GM12892 (cell line): ENCODE data around the gene MYO3B.

Source experiments
- DNase-seq: peaks from one replicate; pipeline ENCODE4 v3.0.0; 2011; ENCODE audit not compliant: insufficient read length
- FAIRE-seq: peaks from 2 replicates; lab custom pipeline; 2011; peaks lifted over from hg19 to GRCh38; lab: Jason Lieb, UNC
- POLR2A ChIP-seq: IDR thresholded peaks from 2 replicates; pipeline ENCODE4 v1.6.1; 2011; ENCODE audit warnings: low read depth, low read length, control low read depth
- POLR2AphosphoS5 ChIP-seq: IDR thresholded peaks from 2 replicates; pipeline ENCODE4 v1.6.1; 2011; ENCODE audit warnings: low read depth, low read length, control low read depth
- TAF1 ChIP-seq: IDR thresholded peaks from 2 replicates; pipeline ENCODE4 v1.6.1; 2011; ENCODE audit warnings: low read depth, mild to moderate bottlenecking, control low read depth, low read length, borderline replicate concordance

MYO3B gene

DNA sequence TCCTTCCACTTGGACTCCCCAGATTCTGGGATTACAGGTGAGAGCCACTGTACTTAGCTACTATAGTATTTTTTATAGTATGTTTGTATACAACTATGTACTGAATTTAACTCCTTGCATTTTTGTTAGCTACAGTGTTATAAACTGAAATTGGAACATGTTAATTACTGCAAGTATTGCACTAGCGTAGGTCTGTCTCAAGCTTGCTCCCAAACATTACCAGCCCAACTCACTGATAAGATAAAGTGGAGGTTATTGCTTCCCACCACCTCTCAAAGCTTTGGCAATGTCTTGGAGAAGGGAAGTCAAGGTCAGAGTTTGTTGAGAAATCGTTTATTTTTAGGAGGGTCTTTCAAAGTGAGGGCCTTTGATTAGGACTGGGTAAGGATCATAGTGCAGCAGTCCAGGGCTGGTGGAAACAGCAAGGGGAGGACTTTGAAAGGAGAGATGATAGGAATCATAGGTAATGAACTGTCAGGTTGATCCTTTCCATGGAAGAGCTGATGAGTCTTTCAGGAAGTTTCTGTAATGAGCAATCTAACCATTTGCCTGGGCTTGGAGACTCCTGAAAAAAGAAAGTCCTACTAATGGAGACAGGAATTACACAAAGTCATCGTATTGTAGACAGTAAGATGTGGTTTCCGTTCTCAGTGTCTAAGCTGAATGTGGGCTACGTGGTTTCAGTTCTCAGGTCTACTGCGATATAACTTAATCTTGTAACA, 257.1 kb downstream of the MYO3B start:
- FAIRE-seq (no peak), DNase-seq (no peak)
- TF ChIP-seq POLR2A (no peak), POLR2AphosphoS5 (no peak), TAF1 (no peak)

DNA sequence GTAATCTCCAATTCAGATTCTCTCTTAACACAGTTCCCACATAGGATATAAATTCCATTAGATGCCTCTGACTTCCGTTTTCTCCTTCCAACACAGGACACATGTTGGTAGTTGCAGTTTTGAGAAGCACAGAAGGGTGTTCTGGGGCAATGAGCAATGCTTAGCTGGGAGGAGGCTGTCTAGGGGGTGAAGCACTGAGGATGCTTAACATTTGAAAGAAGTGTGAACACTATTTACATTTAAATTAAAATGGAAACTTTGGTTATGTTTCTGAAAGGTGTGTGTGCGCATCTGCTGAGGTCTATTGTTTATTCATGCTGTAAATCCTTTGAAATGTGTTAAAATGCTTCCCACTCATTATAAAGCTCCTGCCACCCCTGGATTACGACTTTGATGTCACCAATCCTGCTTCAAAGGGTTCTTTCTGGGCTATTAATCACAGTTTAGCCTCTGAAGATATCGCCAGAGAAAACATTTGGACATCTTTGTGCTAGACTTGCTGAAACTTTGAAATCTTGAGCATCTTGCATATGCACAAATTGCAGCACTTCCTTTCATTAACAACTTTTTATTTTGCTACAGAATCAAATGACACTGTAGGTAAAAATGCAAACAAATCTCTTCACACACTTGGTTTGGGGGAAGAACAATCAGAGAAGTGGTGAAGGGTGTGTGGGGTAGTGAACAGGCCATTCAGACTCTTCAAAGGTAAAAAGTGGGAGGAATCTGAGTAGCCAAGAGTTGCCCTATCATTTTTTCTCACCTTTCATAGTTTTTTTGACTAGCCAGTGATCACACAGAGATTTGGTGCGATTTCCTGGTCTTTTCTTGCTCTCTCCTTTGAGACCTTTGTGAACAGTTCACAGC, 258.4 kb downstream of the MYO3B start:
- FAIRE-seq: no peak
- no peak for TF ChIP-seq TAF1
- no peak for TF ChIP-seq POLR2AphosphoS5
- no peak for TF ChIP-seq POLR2A
- DNase-seq: no peak

DNA sequence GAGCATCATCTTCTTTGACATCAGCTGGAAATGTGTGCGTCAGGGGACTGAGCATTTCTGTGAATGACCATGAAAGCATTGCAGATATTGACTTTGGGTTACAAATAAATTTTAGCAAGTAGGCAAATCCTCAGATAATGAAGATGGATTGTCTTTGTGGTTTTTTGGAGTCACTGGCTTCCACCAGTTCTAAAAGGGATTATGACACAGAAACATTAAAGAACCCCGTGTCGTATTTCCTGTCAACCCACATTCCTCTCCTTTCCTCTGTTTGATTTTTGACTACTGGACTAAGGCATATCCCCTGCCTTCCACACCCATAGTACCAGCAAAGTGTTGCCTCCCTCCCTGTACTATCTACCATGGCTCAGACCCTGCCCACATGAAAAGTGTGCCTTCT, 268.1 kb downstream of the MYO3B start:
- FAIRE-seq (no peak), DNase-seq (no peak)
- TF ChIP-seq TAF1 (no peak), POLR2AphosphoS5 (no peak), POLR2A (no peak)

DNA sequence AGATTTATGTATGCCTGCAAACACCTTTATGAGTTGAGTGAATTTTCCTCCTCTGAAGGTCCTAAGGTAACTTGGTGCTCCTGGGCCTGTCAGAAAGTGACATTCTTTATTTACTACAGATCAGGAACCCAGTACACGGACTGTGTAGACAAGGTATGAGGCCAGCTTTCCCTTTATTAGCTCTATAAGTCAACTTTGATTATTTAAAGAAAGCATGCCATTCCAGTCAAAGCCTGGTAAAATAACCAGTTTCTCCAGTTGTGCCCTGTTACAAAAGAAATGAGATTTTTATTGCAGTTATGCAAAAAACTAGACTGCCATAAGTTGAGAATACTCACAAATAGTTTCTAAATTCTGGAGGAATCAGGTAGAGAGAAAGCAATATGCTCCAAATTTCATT, 271.1 kb downstream of the MYO3B start:
- no peak for FAIRE-seq
- TF ChIP-seq TAF1 (no peak), POLR2AphosphoS5 (no peak), POLR2A (no peak)

DNA sequence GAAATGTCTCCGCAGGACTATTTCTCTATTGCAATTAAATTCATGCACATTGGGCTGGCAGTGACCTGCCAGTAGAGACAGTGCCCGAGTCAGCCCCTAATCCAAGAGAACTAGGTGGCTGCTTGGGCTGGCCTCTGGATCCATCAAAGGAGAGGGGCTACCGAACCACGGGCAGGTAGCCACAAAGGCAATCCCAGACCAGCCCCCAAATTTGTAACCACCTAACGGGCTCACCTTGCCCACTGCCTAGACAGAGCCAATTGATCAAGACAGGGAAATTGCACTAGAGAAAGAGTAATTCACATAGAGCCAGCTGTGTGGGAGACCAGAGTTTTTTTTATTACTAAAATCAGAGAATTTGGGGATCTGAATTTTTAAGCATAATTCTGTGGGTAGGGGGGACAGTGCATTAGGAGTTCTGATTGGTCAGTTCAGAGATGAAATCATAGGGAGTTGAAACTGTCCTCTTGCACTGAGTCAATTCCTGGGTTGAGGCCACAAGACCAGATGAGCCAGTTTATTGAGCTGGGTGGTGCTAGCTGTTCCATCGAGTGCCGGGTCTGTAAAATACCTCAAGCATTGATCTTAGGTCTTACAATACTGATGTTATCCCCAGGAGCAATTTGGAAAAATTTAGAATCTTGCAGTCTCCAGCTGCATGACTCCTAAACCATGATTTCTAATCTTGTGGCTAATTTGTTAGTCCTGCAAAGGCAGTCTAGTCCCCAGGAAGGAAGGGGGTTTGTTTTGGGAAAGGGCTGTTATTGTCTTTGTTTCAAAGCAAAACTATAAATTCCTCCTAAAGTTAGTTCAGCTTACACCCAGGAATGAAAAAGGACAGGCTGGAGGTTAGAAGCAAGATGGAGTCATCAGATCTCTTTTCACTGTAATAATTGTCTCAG, 276.8 kb downstream of the MYO3B start:
- FAIRE-seq (no peak), DNase-seq (no peak)
- TF ChIP-seq POLR2AphosphoS5 (no peak), TAF1 (no peak), POLR2A (no peak)

More for the DNA sequence above, 271.1 kb downstream of the MYO3B start:
- DNase-seq: no peak

DNA sequence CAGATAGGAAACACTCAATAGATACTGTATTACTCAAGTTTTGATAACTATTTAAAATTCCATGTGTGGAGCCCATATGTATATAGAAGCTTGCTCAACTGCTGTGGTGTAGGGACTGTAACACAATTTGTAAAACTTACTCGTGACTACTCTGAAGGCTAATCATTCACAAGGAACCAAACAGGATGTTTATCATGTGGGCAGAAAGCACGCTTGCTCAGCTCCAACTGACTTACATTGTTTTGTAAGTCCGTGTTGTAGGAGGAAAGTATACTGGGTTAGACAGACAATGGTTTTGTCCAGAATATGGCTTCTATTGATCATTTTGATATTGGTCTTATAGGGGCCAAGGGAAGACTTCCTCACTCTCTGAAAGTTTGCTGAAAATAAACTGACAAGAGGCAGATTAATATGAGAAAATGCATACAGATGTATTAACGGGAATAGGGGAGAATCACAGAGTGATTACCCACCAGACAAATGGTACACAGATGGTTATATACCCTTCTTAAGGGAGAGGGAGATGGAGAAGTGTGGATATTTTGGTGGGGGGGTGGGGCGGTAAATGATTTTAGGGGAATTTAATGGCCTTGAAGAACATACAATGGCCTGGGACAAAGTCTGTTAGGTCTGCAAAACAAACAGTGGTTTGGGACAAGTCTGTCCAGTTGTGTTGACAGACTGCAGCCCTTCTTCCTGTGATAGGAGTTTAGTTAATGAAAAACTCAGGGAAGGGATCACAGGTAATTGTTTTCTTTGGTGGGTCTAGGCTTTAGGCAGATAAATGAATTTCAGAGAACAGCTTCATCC, 277.9 kb downstream of the MYO3B start:
- no peak for FAIRE-seq
- no peak for DNase-seq
- no peak for TF ChIP-seq POLR2AphosphoS5
- no peak for TF ChIP-seq POLR2A
- no peak for TF ChIP-seq TAF1

DNA sequence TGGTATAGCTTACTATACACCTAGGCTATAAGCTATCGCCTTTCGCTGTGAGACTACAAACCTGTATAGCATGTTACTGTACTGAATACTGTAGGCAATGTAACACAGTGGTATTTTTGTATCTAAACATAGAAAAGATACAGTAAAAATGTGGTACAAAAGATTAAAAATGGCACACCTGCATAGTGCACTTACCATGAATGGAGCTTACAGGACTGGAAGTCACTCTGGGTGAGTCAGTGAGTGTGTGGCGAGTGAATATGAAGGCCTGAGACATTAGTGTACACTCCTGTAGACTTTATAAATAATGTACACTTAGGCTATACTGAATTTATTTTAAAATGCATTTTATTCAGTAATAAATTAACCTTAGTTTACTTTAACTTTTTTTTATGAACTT, 279.0 kb downstream of the MYO3B start:
- FAIRE-seq (no peak), DNase-seq (no peak)
- TF ChIP-seq POLR2AphosphoS5 (no peak), TAF1 (no peak), POLR2A (no peak)

DNA sequence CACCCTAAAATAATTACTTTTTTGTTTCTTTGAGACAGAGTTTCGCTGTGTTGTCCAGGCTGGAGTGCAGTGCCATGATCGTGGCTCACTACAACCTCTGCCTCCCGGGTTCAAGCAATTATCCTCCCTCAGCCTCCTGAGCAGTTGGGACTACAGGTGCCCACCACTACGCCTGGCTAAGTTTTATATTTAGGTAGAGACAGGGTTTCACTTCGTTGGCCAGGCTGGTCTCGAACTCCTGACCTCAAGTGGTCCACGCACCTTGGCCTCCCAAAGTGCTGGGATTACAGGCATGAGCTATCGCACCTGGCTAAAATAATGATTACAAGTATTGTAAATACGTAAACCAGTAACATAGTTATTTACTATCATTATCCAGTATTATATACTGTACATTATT, 279.8 kb downstream of the MYO3B start:
- DNase-seq (no peak), FAIRE-seq (no peak)
- TF ChIP-seq POLR2AphosphoS5 (no peak), TAF1 (no peak), POLR2A (no peak)

DNA sequence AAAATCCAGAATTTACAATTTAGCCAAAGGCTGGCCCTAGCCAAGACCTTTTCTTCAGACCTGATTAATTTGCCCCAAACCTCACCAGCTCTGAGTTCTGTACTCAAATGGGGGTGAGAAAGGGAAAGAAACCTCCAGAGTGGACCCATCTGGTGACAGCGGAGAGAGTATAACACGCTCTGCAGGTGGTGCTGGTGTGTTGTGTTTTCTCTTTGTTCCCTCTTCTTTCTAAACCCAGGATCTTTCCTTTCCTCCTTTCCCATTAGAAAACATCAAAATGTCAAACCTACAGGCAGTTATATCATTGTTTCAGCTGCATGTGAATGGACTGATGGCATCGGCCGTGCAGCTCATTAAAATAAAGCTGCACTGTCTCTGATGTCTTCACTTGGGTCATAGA, 283.9 kb downstream of the MYO3B start:
- FAIRE-seq (no peak), DNase-seq (no peak)

DNA sequence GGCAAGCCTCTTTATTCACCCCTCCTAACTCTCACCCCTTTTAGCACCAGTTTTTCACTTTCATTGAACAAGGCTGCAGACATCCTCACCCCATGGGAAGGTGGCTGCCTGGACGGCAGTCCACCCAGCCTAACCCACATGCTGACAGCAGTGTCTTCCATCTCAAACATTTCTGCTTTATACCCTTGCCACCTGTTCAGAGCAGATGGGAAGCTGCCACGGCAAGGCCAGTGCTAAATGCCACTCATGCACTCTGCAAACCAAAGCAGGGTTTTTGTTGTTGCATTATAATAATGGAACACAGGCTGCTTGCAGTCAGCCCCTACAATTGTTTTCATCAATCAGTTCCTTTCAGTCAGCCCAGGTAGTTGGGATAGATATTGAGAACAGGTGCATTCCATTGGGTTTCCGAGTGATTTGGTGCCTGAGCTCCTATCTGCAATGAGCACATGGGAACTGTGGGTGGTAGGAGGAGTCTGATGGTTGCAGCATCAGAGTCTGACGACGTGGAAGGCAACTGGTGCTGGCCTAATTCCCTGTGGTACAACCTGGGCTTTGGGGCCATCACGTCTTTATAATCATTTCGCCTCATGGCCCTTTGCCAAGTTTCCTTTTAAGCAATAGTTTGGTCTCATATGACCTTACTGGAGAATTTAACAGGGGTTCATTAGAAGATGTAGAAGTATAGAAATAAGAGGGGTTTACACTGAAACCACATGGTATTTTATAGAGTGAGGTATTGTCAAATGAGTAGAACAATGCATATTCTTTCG, 284.7 kb downstream of the MYO3B start:
- DNase-seq (no peak), FAIRE-seq (no peak)
- TF ChIP-seq TAF1 (no peak), POLR2A (no peak), POLR2AphosphoS5 (no peak)

More for the DNA sequence above, 283.9 kb downstream of the MYO3B start:
- no peak for TF ChIP-seq POLR2AphosphoS5
- TF ChIP-seq TAF1: no peak
- no peak for TF ChIP-seq POLR2A

DNA sequence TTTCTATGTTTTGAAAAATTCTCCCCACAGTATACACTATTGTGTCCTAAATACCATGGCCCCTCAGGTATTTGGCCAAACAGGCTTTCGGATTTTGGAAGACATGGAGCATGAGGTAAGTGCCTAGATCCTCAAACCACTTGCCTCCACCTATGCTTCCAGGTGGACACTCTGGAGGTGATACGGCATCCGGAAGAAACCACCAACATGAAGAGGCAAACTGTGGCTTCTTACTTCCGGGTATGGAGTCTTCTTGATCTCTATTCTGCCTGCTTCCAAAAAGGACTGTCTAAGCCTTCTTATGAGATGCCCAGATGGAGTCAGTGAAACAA, 285.2 kb downstream of the MYO3B start:
- no peak for DNase-seq
- TF ChIP-seq POLR2A (no peak), TAF1 (no peak)
- FAIRE-seq: no peak

DNA sequence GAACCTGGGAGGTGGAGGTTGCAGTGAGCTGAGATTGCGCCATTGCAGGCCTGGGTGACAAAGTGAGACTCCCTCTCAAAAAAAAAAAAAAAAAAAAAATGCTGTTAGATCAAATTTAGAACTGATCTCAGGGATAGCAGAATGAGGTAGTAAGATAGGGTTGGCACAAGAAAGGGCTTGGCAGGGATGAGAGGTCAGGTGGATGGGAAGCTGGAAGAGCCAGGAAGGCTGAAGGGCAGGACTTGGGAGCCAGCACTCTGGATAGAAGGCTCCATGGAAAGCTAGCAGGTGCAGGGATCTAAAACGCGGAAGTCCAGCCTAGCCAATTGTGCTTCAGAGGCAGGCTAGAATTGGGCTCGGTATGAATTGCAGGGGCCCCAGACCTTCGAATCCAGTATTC, 286.3 kb downstream of the MYO3B start:
- DNase-seq (no peak), FAIRE-seq (no peak)
- TF ChIP-seq POLR2AphosphoS5: no peak
- no peak for TF ChIP-seq TAF1
- TF ChIP-seq POLR2A: no peak
